Fibroblast of gingiva (primary cell): ENCODE data around the gene KRT71.

ENCODE experiments used
- DNase-seq: peaks from one replicate; pipeline ENCODE4 v3.0.0-alpha.2; 2011; ENCODE audit warnings: low read depth

KRT71 gene

GRCh38 chr12:52575256-52575655 is 22.3 kb upstream of the KRT71 start:
- DNase-seq: no peak

GRCh38 chr12:52573743-52574142 is 20.8 kb upstream of the KRT71 start, which contains the start of gene KRT74:
Gene KRT74 (minus strand): TSS chr12:52573843. CDS start chr12:52573777, 66 bp downstream.
- DNase-seq: no peak

- no peak for DNase-seq
These were observed 20.4 kb upstream of the KRT71 start for GRCh38 chr12:52573306-52573705.

- no peak for DNase-seq
These were observed 17.6 kb upstream of the KRT71 start for GRCh38 chr12:52570511-52570910.

- no peak for DNase-seq
These were observed 15.2 kb upstream of the KRT71 start for GRCh38 chr12:52568111-52568510.

GRCh38 chr12:52566847-52567291 is 13.9 kb upstream of the KRT71 start:
- DNase-seq: no peak

GRCh38 chr12:52564582-52564981 is 11.6 kb upstream of the KRT71 start:
- DNase-seq: no peak

- DNase-seq: no peak
These were observed 9.0 kb upstream of the KRT71 start for GRCh38 chr12:52561880-52562449.

- DNase-seq: no peak
These were observed 7.0 kb upstream of the KRT71 start for GRCh38 chr12:52559979-52560378.

GRCh38 chr12:52558781-52559445 is 6.0 kb upstream of the KRT71 start:
- no peak for DNase-seq

GRCh38 chr12:52557476-52557875 is 4.5 kb upstream of the KRT71 start:
- DNase-seq: no peak

GRCh38 chr12:52555577-52555976 is 2.6 kb upstream of the KRT71 start:
- DNase-seq: no peak

GRCh38 chr12:52552055-52552454 is 890 bp downstream of the KRT71 start:
- no peak for DNase-seq

- DNase-seq: no peak
These were observed 1.6 kb downstream of the KRT71 start for GRCh38 chr12:52551216-52551865.

GRCh38 chr12:52546126-52546525 is 6.8 kb downstream of the KRT71 start:
- DNase-seq: no peak

GRCh38 chr12:52543985-52544883 is 8.7 kb downstream of the KRT71 start:
- no peak for DNase-seq

- DNase-seq: no peak
These were observed 10.1 kb downstream of the KRT71 start for GRCh38 chr12:52542785-52543318.

GRCh38 chr12:52542157-52542556 is 10.8 kb downstream of the KRT71 start:
- no peak for DNase-seq

- no peak for DNase-seq
These were observed 11.2 kb downstream of the KRT71 start for GRCh38 chr12:52541709-52542108.

- no peak for DNase-seq
These were observed 12.4 kb downstream of the KRT71 start for GRCh38 chr12:52540531-52540930.

GRCh38 chr12:52539821-52540173 is 13.1 kb downstream of the KRT71 start:
- no peak for DNase-seq
